NCI-H446 treated with DMSO at 0.1 percent for 48 hours (cell line): Measurements from ENCODE around the gene NXNL1.

Experiments
- DNase-seq: peaks from one replicate; lab custom pipeline; 2025; lab: John Stamatoyannopoulos, UW

The NXNL1 gene

GRCh38 chr19:17419154-17419620 lies 41.5 kb downstream of the NXNL1 start:
- no peak for DNase-seq

- no peak for DNase-seq
Measured at GRCh38 chr19:17418710-17419109, 42.0 kb downstream of the NXNL1 start.

GRCh38 chr19:17415121-17415520 lies 45.6 kb downstream of the NXNL1 start:
- no peak for DNase-seq

GRCh38 chr19:17414097-17414496 lies 46.6 kb downstream of the NXNL1 start:
- DNase-seq, result no peak

- DNase-seq, result no peak
Measured at GRCh38 chr19:17411801-17412200, 48.9 kb downstream of the NXNL1 start.

GRCh38 chr19:17409990-17410389 lies 50.7 kb downstream of the NXNL1 start:
- no peak for DNase-seq

- no peak for DNase-seq
Measured at GRCh38 chr19:17406887-17407196, 53.9 kb downstream of the NXNL1 start.

GRCh38 chr19:17406046-17406886 lies 54.5 kb downstream of the NXNL1 start:
- DNase-seq, result no peak
